Right lung (tissue), 5 donors: ENCODE data around the gene AHNAK. TPM values are rescaled to one million over a fixed set of nuclear protein-coding genes. Genes with fewer than 3 reads are reported as not detected.
"Not testable (repeated sequence)": the region's sequence is repeated elsewhere in the genome, so short reads cannot be mapped to it uniquely, and the experiment has no call there.

Experiments
- DNase-seq, 2 donors: peaks; one replicate each; pipeline ENCODE4 v3.0.0-alpha.2; 2013
- polyA plus RNA-seq, 5 donors: library from polyadenylated mRNA; unstranded; fragments of 120-200 nt; gene quantifications; one replicate each; pipeline versions ENCODE4 v1.2.1 to v1.2.3, GENCODE V29; 2013; ENCODE audit warnings: inconsistent platforms in 1 of 5, low replicate concordance in 1 of 5; ENCODE audit not compliant: insufficient read length in 5 of 5, insufficient read depth in 1 of 5

Gene AHNAK
- polyA plus RNA-seq, 5 donors, result 154 to 240 (median 173) TPM

GRCh38 chr11:62573592-62574362 is 27.2 kb upstream of the AHNAK start, which contains the start of gene EEF1G:
EEF1G (minus strand) TSS chr11:62573891; CDS start chr11:62573842, 49 bp downstream.
- DNase-seq, result peak; percentile 99 to 100

- no peak for DNase-seq
These were observed 26.5 kb upstream of the AHNAK start for GRCh38 chr11:62573006-62573591.

- no peak for DNase-seq
These were observed 25.8 kb upstream of the AHNAK start for GRCh38 chr11:62572431-62572830.

- DNase-seq, result not testable (repeated sequence)
These were observed 24.9 kb upstream of the AHNAK start for GRCh38 chr11:62571493-62571892.

GRCh38 chr11:62570903-62571302 is 24.3 kb upstream of the AHNAK start:
- DNase-seq, result not testable (repeated sequence)

GRCh38 chr11:62569611-62570010 is 23.0 kb upstream of the AHNAK start:
- DNase-seq, result no peak

- DNase-seq, result no peak
These were observed 20.5 kb upstream of the AHNAK start for GRCh38 chr11:62567018-62567633.

GRCh38 chr11:62566247-62566646 is 19.6 kb upstream of the AHNAK start:
- no peak for DNase-seq

- DNase-seq, result no peak
These were observed 18.6 kb upstream of the AHNAK start for GRCh38 chr11:62565100-62565802.

GRCh38 chr11:62561677-62562230 is 15.1 kb upstream of the AHNAK start:
- not testable (repeated sequence) for DNase-seq

- peak in 1 of 2 donors; percentile 55 for DNase-seq
These were observed 14.0 kb upstream of the AHNAK start for GRCh38 chr11:62560566-62561103.

- not testable (repeated sequence) for DNase-seq
These were observed 13.0 kb upstream of the AHNAK start for GRCh38 chr11:62559626-62560025.

- no peak for DNase-seq
These were observed 12.6 kb upstream of the AHNAK start for GRCh38 chr11:62559204-62559603.

GRCh38 chr11:62558669-62559068 is 12.1 kb upstream of the AHNAK start:
- DNase-seq, result no peak

- no peak for DNase-seq
These were observed 10.4 kb upstream of the AHNAK start for GRCh38 chr11:62556875-62557631.

- DNase-seq, result peak; percentile 70 to 83
These were observed 9.7 kb upstream of the AHNAK start for GRCh38 chr11:62556108-62556874.

- DNase-seq, result peak; percentile 53 to 69
These were observed 9.0 kb upstream of the AHNAK start for GRCh38 chr11:62555464-62556107.

- DNase-seq, result no peak
These were observed 8.0 kb upstream of the AHNAK start for GRCh38 chr11:62554387-62555167.
